HG02938 (cell line): Measurements from ENCODE around the gene PRR23B.
"Not testable (repeated sequence)": the region's sequence is repeated elsewhere in the genome, so short reads cannot be mapped to it uniquely, and the experiment has no call there.

Experiments
- ATAC-seq: cut with Tn5 transposase; IDR thresholded peaks from one replicate; pipeline ENCODE4 v1.9.1; 2021; ENCODE audit warnings: mild to moderate bottlenecking, moderate library complexity; ENCODE audit not compliant: unreplicated experiment

The PRR23B gene

DNA sequence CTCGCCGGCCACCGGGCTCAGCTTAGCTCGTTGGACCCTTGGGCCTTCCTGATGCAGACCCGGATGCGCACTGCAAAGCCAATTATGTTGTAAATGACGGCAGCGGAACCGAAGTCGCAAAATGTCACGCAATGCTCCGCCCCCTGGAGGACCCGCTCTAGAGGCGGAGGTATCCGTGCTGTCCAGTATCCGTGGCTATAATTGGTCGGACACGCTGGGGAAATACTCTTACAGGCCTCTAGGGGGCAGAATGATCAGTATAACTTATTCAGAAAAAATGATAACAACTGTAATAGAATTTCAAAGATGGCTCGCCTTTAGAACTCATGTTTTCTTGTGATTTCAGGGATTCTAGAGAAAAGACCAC lies at the start of gene PRR23B:
Gene PRR23B, minus strand, starts transcription at position 59 of the 367 bp plus-strand sequence. CDS start 265 bp downstream, outside the sequence.
- no peak for ATAC-seq

DNA sequence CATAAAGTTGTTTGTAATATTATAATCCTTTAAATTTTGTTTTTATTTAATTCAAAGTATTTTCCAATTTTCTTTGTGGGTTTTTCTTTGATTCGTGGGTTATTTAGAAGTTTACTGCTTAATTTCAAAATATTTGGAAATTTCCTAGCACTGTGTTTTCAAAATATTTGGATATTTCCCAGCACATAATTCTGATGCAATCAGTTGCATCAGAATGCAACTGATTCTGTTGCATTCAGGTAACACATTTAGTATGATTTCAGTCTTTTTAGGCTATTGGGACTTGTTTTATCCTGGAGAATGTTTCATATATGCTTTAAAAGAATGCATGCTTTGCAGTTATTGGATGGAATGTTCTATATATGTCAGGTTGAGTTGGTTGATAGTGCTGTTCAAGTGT lies 42.2 kb upstream of the PRR23B start:
- ATAC-seq = no peak

DNA sequence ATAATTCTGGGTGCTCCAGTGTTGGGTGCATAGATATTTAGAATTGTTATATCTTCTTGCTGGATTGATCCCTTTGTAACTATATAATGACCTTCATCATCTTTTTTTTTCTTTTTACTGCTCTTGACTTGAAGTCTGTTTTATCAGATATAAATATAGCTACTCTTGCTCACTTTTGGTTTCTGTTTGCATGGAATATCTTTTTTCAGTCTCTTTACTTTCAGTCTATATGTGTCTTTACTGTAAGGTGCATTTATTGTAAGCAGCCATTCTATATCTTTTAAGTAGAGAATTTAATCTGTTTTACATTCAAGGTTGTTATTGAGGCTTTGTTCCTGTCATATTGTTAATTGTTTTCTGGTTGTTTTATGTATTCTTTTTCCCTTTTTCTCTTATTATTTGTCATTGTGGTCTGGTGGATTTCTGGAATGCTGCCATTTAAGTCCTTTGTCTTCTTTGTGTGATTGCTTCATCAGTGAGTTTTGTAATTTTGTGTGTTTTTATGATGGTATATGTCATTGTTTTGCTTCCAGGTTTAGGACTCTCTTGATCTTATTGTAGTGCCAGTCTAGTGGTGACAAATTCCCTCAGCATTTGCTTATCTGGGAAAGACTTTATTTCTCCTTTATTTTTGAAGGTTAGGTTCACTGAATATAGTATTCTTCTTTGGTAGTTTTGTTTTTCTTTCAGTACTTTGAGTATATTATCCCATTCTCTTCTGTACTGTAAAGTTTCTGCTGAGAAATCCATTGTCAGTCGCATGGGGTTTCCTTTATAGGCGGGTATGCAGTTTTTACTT lies 32.3 kb upstream of the PRR23B start:
- no peak for ATAC-seq

DNA sequence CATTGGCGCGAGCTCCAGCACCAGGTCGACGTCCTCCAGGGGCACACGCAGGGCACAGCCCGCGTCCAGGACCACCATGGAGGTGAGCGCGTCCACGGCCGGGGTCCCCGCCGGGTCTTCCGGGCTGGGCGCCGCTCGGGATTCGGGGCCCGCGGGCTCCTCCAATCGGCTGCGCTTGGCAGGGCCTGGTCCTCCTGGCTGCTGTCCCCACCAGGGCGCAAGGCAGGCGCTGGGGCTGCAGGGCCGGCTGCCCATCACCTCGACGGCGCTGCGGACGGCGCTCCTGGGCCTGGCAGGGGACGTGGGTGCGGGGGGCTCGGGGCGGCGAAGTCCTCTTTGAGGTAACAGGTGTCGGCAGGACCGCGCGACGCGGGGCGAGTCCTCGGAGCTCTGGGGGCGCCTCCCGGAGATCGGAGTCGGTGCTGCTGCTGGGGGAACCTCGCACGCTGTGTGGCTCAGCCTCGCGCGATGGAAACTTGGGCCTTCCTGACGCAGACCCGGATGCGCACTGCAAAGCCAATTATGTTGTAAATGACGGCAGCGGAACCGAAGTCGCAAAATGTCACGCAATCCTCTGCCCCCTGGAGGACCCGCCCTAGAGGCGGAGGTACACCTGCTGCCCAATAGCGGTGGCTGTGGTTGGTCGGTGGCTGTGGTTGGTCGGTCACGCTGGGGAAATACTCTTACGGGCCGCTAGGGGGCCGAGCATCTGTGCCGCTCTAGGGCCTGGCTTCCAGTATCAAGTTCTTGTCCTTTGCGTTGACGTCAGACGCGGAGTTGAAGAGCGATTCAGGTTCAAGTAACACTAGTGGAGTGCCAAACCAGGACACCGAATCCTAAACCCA lies 23.9 kb upstream of the PRR23B start, which contains the start of gene PRR23C:
Gene PRR23C, minus strand, starts transcription at position 527 of the 845 bp plus-strand sequence. Its CDS starts 272 bp downstream, at position 255.
- ATAC-seq = no peak

DNA sequence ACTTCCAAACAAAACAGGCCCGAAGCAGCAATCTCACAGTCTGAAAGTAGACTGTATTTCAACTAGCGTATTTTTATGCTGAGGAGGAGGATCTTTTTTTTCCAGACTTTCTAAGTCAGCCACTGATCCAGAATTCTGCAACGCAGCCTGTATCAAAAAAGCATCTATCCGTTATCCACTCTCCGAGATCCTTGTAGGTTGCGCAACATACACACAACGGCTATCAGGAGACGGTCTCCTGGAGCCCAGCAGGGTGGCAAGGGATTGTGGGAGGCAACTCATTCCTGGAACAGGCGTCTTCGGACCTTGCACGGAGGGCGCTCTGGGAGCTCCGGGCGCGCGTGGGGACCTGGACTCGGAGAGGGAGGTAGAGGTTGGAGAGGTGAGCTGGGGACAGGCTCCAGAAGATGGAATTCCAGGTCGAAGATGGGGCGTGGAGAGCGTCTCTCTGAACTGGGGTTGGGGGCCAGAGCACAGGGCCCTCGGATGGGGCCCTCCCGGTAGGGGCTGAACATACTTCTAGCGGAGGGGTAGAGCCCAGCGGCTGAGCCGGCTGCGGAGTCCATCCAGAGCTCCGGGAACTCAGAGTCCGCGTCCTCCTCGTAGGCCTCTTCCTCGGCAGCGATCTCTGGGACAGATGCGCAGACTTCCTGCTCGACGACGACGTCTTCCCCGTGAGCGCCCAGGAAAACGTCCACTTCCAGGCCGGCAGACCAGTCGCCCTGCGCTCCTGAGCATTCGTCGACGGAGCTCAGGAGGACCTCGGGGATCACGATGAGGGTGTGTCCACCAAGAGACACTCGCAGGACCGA lies 23.0 kb upstream of the PRR23B start:
- no peak for ATAC-seq

DNA sequence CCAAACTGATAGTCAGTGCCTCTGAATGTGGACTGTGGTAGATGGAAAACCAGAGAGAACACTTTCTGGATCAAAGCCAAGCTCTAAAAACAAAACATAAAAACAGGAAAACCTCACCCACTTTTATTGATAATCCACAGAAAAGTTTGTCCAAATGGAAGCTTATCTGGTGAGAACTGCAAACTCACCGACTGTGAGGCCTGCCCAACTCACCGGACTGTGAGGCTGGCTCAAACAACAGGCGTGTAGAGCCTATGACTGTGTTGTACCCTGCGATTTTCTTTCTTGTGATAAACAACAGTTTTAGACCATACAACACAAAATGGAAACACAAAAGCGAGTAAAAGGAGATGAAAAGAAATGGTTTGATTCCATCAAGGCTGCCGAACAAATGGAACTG lies 16.8 kb upstream of the PRR23B start:
- no peak for ATAC-seq

DNA sequence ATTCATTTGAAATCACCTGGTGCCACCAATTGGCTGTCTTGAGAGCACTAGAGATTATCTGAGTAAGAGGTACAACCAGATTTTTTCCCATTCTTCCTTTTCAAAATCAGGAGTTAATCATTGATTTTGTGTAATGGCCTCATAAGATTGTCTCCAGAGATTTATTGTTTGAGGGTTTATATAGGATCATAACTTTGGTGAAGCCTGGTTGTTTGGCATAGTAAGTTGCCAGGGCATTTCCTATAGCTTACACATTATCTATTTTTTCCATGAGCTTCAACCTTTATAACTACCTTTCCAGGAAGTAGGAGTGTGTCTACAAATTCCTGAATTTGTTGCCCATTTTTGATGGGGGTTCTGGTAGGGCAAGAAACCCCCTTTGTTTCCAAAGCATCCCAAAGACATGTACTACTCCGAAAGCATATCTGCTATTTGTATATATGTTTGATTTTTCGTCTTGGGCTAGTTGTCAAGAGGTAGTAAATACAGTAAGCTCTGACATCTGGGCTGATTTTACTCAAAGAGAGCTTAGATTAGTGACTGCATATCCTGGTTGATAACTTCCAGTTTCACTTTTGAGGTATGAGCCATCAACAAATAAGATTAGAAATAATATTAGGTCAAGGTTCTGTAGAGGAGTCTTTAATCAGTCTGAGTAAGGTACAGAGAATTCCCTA lies 11.7 kb upstream of the PRR23B start:
- ATAC-seq = no peak

DNA sequence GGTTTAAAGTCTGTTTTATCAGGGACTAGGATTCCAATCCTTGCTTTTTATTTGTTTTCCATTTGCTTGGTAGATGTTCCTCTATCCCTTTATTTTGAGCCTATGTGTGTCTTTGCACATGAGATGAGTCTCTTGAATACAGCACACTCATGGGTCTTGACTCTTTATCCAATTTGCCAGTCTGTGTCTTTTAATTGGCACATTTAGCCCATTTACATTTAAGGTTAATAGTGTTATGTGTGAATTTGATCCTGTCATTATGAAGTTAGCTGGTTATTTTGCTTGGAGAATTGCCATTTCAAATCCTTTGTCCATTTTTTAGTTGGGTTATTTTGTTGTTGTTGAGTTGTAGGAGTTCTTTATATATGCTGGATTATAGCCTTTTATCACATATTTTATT lies 9.8 kb upstream of the PRR23B start:
- not testable (repeated sequence) for ATAC-seq

DNA sequence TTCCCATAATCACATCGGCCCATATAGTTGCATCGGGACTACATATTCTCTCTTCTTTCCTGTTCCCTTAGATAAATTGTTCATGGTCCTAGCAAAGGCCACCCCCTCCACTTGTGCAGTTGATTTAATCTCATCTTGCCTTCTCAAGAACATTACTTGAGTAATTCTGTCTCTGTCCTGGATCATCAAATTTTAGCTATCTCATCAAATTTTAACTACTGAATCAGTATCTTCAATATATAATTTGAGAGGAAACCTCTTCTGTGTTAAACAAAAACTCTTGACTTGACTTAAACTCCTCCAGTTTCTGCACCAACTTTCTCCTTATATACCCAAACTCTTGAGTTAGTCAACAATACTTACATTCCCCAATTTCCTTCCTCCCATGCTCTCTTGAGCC lies 4.2 kb upstream of the PRR23B start:
- no peak for ATAC-seq

DNA sequence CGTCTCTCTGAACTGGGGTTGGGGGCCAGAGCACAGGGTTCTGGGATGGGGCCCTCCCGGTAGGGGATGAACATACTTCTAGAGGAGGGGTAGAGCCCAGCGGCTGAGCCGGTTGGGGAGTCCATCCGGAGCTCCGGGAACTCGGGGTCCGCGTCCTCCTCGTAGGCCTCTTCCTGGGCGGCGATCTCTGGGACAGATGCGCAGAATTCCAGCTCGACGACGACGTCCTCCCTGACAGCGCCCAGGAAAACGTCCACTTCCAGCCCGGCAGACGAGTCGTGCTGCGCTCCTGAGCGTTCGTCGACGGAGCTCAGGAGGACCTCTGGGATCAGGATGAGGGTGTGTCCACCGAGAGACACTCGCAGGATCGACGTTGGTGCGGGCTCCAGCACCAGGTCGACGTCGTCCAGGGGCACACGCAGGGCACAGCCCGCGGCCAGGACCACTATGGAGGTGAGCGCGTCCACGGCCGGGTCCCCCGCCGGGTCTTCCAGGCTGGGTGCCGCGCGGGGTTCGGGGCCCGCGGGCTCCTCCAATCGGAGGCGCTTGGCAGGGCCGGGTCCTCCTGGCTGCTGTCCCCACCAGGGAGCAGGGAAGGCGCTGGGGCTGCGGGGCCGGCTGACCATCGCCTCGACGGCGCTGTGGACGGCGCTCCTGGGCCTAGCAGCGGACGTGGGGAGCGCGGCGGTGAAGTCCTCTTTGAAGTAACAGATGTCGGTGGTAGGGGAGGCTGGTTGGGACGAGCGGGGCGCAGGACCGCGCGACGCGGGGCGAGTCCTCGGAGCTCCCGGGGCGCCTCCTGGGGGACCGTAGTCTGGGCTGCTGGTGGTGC lies 474 bp downstream of the PRR23B start:
- no peak for ATAC-seq

DNA sequence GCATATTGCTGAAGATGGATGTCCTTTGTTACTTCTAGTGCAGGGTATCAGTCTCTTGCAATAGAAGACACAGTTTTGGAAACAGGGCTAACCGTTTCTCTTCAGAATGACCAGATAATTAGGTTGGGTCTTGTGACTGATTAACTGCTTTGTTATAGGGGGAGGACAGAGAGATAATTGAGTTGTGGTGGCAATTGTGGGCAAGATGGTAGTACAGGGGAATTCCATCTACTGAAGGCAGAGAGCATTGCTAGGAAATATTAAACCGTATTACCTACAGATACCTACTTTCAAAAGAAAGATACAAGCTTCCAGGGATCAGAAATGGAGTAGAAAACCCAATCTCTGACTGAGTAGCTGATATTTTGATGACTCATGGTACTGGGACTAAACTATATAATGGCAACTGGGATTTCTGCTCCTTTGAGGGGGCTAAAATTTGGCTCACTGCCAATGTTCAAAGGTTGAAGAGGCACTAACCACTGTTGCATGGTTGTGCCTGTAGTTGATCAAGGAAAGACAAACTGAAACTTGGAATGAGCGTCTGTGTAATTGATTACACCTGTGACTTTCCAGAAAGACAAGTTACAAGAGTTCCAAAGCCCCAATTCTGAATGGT lies 4.2 kb downstream of the PRR23B start:
- no peak for ATAC-seq

DNA sequence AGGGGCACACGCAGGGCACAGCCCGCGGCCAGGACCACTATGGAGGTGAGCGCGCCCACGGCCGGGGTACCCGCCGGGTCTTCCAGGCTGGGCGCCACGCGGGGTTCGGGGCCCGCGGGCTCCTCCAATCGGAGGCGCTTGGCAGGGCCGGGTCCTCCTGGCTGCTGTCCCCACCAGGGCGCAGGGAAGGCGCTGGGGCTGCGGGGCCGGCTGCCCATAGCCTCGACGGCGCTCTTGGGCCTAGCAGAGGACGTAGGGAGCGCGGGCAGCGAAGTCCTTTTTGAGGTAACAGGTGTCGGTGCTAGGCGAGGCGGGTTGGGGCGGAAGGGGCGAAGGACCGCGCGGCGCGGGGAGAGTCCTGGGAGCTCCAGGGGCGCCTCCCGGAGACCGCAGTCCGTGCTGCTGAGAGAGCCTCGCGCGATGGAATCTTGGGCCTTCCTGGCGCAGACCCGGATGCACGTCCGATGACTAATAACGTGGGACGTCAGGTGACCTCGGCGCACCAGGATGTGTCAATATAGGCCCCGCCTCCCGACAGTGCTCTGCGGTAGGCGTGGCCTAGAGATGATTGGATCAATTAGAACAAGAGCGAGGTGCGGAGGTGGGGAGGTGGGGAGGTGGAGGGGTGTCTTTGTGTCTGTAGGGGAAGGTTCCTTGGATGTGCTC lies 14.5 kb downstream of the PRR23B start, which contains the start of gene PRR23A:
Gene PRR23A, minus strand, starts transcription at position 218 of the 666 bp plus-strand sequence. Its CDS starts 0 bp downstream, at position 218.
- ATAC-seq = no peak

DNA sequence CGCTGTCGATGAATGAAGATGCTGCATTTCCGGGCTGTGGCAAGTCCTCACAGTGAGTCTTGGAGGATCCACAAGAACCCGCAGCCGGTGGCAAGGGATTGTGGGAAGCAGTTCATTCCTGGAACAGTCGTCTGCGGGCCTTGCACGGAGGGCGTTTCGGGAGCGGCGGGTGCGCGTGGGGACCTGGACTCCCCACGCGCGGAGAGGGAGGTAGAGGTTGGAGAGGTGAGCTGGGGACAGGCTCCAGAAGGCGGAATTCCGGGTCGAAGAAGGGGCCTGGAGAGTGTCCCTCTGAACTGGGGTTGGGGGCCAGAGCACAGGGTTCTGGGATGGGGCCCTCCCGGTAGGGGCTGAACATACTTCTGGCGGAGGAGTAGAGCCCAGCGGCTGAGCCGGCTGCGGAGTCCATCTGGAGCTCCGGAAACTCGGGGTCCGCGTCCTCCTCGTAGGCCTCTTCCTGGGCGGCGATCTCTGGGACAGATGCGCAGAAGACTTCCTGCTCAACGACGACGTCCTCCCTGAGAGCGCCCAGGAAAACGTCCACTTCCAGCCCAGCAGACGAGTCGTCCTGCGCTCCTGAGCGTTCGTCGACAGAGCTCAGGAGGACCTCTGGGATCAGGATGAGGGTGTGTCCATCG lies 15.3 kb downstream of the PRR23B start:
- ATAC-seq = no peak

DNA sequence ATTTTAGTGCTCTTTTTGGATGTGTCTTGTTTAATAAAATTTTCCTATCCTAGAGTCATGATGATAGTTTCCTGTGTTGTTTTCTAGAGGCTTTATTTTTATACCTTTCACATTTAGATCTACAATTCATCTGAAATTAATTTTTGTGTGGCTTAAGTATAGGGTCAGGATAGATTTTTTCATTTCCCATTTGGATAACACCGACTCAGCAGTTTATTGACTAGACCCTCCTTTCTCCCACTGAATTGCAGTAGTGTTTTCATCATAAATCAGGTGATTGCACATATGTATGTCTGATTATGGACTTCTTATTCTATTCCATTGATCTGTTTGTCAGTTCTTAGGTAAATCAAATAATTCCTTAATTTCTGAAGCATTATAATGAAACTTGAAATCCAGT lies 25.0 kb downstream of the PRR23B start:
- ATAC-seq = no peak

DNA sequence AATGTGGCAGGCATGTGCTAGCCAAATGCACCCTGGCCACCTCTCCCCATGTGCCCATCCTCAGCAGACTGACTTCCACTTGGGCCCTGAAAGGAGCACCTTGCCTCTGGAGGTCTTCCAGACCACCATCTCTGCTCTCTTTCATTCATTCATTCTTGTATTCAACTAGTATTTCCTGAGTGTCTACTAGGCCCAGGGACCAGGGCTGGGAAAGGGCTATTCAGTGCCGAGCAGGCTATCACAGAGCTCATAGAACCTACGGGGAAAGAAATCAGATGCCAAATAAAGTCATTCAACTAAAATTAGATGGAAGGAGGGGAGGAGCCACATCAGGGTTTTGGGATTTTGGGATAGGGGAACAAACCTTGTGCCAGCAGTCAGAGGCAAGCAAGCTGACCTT lies 33.5 kb downstream of the PRR23B start:
- ATAC-seq = no peak

DNA sequence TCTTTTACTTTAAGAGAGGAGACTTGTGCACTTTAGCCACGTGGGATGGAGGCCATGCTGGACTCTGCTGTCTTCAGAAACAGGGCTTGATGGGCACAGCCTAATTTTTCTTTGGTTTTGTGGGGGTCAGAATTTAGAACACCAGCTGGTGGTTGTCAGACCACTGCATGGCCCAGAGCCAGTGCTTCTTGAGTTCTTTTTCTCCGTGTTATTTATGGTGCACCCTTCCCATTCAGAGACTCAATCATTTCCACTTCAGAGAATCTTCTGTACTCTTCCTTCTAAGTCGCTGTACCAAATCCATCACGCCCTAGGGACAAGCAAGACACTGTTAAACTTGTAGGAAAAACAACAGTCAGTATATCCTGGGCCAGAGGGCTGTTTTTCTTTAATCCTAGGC lies 34.8 kb downstream of the PRR23B start:
- no peak for ATAC-seq

DNA sequence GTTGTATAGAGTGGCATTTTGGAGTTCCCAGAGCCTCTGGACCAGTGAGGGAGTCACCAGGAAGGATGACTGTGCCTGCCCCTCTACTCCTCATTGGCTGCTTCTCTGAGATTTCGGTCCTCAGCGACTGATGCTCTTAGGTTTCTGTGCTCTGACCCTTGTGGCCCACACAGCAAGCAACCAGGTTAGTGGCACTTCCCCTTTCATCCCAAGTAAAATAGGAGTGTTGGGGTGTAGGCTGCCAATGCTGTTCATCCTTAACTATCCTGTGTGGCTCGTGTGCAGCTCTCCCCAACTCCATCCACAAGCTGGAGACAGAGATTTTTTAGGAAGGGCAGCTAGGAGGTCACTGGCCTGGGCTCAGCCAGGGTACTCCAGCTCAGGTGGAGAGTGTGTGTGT lies 35.9 kb downstream of the PRR23B start:
- no peak for ATAC-seq

DNA sequence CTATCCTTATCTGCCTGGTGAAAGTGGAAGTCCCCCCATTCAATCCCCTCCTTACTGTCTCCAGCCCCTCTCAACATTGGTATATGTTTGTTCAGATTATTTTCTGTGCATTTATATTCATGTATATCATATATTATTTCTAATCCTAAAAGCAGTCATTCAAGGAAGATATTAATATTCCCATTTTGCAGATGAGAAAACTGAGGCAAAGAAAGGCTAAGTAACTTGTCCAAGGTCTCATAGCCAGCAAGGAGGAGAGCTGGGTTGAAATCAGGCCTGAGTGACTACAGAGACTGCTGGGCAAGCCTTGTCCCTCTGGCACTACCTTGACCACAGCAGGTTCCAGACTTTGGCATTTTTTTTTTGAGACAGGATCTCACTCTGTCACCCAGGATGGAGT lies 44.7 kb downstream of the PRR23B start:
- no peak for ATAC-seq
